Suprapubic skin (tissue), 3 donors: ENCODE measurements around the gene SPATA13.
"Not testable (repeated sequence)": the region's sequence is repeated elsewhere in the genome, so short reads cannot be mapped to it uniquely, and the experiment has no call there.

Experiments used
- POLR2A ChIP-seq, 2 donors: fragments of 450-650 bp; IDR thresholded peaks; one replicate each; pipeline ENCODE4 v1.6.1; 2017; ENCODE audit warnings: antibody characterized with exemption in 2 of 2, mild to moderate bottlenecking in 2 of 2, moderate library complexity in 2 of 2
- TF ChIP-seq, protein P1 (sequence below), 2 donors: fragments of 200-600 bp in 1 of 2; fragments of 450-650 bp in 1 of 2; sonication (generic) in 1 of 2; IDR thresholded peaks; one replicate each; pipeline ENCODE4 v1.5.1; 2016 to 2019; ENCODE audit warnings: antibody characterized with exemption in 2 of 2, mild to moderate bottlenecking in 1 of 2, moderate library complexity in 1 of 2

DNA sequence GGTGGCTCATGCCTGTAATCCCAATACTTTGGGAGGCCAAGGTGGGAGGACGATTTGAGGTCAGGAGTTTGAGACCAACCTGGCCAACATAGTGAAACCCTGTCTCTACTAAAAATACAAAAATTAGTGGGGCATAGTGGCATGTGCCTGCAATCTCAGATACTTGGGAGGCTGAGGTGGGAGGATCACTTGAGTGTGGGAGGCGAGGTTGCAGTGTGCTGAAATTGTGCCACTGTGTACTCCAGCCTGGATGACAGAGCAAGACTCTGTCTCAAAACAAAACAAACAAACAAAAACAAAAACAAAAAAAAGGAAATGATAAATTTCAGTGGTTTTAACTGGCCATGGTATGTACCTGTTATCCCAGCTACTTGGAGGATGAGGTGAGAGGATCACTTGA lies 56.3 kb downstream of the SPATA13 start:
- TF ChIP-seq, protein P1, sequence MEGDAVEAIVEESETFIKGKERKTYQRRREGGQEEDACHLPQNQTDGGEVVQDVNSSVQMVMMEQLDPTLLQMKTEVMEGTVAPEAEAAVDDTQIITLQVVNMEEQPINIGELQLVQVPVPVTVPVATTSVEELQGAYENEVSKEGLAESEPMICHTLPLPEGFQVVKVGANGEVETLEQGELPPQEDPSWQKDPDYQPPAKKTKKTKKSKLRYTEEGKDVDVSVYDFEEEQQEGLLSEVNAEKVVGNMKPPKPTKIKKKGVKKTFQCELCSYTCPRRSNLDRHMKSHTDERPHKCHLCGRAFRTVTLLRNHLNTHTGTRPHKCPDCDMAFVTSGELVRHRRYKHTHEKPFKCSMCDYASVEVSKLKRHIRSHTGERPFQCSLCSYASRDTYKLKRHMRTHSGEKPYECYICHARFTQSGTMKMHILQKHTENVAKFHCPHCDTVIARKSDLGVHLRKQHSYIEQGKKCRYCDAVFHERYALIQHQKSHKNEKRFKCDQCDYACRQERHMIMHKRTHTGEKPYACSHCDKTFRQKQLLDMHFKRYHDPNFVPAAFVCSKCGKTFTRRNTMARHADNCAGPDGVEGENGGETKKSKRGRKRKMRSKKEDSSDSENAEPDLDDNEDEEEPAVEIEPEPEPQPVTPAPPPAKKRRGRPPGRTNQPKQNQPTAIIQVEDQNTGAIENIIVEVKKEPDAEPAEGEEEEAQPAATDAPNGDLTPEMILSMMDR (IDR thresholded peaks at IDR 0.05), result not testable (repeated sequence)
- TF ChIP-seq POLR2A (IDR thresholded peaks at IDR 0.05), result not testable (repeated sequence)
